ENCODE data around the gene MFSD8.
A peak's percentile ranks its signal among the peaks of the same experiment; 100 is the strongest.
"Not testable (repeated sequence)": the region's sequence is repeated elsewhere in the genome, so short reads cannot be mapped to it uniquely, and the experiment has no call there.

MFSD8 gene

GRCh38 chr4:127959794-127960193 lies 5.2 kb downstream of the MFSD8 start:
- FAIRE-seq (no peak), DNase-seq (ENCODE audit: insufficient read length, low spot score) (no peak)

GRCh38 chr4:127957105-127957504 lies 7.9 kb downstream of the MFSD8 start:
- FAIRE-seq (no peak), DNase-seq (ENCODE audit: insufficient read length, low spot score) (no peak)

- peak; percentile 35 for FAIRE-seq
- DNase-seq (ENCODE audit: insufficient read length, low spot score) = no peak
Observed at GRCh38 chr4:127936974-127937373, 28.0 kb downstream of the MFSD8 start.

DNA sequence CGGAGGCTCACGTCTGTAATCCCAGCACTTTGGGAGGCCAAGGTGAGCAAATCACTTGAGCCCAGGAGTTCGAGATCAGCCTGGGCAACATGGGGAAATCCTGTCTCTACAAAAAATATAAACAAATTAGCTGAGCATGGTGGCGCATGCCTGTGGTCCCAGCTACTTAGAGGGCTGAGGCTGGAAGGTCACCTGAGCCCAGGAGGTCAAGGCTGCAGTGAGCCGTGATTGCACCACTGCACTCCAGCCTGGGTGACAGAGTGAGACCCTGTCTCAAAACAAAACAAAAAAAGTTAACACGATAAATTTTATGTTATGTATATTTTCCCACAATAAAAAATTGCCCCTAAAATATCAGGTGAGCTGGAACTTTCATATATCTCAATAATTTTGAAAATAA lies 33.1 kb downstream of the MFSD8 start:
- FAIRE-seq = not testable (repeated sequence)

DNA sequence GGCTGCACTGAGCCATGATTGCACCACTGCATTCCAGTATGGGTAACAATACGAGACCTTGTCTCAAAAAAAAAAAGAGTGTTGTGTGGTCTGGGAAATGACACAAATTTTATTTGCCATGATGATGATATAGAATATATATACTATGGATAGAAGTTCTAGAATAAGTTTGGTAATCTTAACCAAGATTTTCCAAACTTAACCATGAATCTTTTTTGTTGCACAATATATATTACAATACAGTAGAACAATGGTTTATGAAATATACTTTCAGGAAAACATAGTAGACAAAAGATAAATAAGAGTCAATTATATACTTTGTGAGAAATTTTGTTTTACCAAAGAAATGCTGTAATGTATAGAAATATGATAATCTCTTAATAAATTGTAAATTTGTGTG lies 34.8 kb downstream of the MFSD8 start:
- DNase-seq (ENCODE audit: insufficient read length, low spot score) (no peak), FAIRE-seq (no peak)

More for the DNA sequence above, 33.1 kb downstream of the MFSD8 start:
- DNase-seq (ENCODE audit: insufficient read length, low spot score) = not testable (repeated sequence)

- not testable (repeated sequence) for FAIRE-seq
Observed at GRCh38 chr4:127925720-127926119, 39.3 kb downstream of the MFSD8 start.

GRCh38 chr4:127922226-127922625 lies 42.7 kb downstream of the MFSD8 start:
- FAIRE-seq = no peak

More at GRCh38 chr4:127925720-127926119, 39.3 kb downstream of the MFSD8 start:
- DNase-seq (ENCODE audit: insufficient read length, low spot score) = not testable (repeated sequence)

DNA sequence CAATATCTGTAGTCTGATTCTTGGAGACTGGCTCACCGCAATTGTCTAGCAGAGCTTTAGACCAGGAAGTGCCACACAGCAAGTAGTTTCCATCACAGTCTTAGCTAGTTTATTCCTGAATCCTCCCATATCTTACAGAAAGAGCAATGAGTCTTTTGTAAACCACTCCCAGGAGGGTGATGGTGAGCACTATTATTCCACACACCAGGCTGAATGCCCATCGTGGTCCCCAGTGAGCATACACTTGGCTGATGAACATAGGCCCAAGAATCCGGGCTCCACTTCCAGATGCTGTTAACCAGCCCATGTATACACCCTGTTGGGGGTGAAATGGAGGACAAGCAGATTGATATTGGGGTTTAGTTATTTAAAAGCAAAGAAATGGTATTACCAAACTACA lies 44.5 kb downstream of the MFSD8 start:
- DNase-seq (ENCODE audit: insufficient read length, low spot score) (no peak), FAIRE-seq (no peak)

More at GRCh38 chr4:127922226-127922625, 42.7 kb downstream of the MFSD8 start:
- no peak for DNase-seq (ENCODE audit: insufficient read length, low spot score)

- FAIRE-seq (no peak), DNase-seq (ENCODE audit: insufficient read length, low spot score) (no peak)
Observed at GRCh38 chr4:127917151-127917550, 47.8 kb downstream of the MFSD8 start.

DNA sequence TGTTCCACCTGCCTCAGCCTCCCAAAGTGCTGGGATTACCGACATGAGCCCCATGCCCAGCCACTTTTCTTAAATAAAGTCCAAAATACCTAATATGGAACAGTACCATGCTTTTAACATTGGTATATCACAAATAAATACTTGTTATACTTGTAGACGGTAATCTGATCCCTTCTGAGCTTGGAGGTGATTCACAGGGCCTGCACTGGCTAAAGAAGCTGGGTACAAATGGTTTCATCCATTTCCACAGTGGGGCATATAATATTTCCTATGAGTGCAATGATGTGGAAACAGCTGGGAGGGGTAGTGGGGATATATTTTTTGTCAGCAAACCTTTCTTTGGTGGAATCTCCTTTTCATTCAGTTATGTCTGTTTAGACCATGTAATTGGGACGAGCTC lies 48.5 kb downstream of the MFSD8 start:
- no peak for FAIRE-seq
- DNase-seq (ENCODE audit: insufficient read length, low spot score) = no peak

- FAIRE-seq (no peak), DNase-seq (ENCODE audit: insufficient read length, low spot score) (no peak)
Observed at GRCh38 chr4:127905029-127905428, 59.9 kb downstream of the MFSD8 start.

GRCh38 chr4:127899682-127900081 lies 65.3 kb downstream of the MFSD8 start:
- not testable (repeated sequence) for DNase-seq (ENCODE audit: insufficient read length, low spot score); FAIRE-seq

DNA sequence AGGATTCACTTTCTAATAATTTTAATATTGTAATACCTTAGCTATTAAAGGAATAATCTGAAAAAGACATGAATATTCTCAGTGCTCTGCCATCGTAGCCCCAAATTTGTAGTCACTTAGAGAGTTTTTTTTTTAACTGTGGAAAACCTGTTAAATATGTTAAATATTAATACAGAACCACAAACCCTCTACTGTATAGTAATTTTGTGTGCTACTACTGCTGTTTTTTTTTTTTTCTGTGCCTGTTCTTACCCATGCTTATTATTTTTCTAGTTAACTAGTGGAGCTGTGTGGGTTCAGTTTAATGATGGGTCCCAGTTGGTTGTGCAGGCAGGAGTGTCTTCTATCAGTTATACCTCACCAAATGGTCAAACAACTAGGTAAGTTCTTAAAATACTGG lies 68.4 kb downstream of the MFSD8 start:
- FAIRE-seq (no peak), DNase-seq (ENCODE audit: insufficient read length, low spot score) (no peak)

DNA sequence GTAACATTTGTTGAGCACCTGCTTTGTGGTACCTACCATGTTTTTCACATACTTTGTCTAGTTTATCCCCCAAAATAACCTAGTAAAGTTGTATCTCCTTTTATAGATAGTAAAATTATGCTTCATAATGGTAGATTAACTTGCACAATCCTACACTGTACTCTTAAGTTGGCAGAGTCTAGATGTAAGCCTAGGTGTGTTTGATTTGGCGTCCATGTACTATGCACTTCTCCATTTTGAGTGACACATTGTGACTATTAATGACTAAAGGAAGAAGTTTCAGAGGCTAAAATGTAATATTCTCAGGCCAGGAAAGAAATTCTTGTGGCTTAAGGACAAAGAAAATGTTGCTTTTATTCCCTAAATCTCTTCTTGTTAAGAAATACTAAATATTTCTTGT lies 68.9 kb downstream of the MFSD8 start:
- FAIRE-seq (no peak), DNase-seq (ENCODE audit: insufficient read length, low spot score) (no peak)

- peak; percentile 42 for FAIRE-seq
- DNase-seq (ENCODE audit: insufficient read length, low spot score) = no peak
Observed at GRCh38 chr4:127889903-127890302, 75.1 kb downstream of the MFSD8 start.

- DNase-seq (ENCODE audit: insufficient read length, low spot score) (no peak), FAIRE-seq (no peak)
Observed at GRCh38 chr4:127888559-127888958, 76.4 kb downstream of the MFSD8 start.

- FAIRE-seq (peak; percentile 59), DNase-seq (ENCODE audit: insufficient read length, low spot score) (peak; percentile 1)
Observed at GRCh38 chr4:127881563-127881864, 83.5 kb downstream of the MFSD8 start.

- DNase-seq (ENCODE audit: insufficient read length, low spot score) (peak; percentile 66), FAIRE-seq (peak; percentile 99)
Observed at GRCh38 chr4:127880763-127881562, 84.0 kb downstream of the MFSD8 start, which contains the start of gene PLK4. PLK4 (plus strand) TSS chr4:127880893; CDS start chr4:127881135, 242 bp downstream.

- DNase-seq (ENCODE audit: insufficient read length, low spot score) = no peak
Observed at GRCh38 chr4:127875791-127876190, 89.2 kb downstream of the MFSD8 start.

DNA sequence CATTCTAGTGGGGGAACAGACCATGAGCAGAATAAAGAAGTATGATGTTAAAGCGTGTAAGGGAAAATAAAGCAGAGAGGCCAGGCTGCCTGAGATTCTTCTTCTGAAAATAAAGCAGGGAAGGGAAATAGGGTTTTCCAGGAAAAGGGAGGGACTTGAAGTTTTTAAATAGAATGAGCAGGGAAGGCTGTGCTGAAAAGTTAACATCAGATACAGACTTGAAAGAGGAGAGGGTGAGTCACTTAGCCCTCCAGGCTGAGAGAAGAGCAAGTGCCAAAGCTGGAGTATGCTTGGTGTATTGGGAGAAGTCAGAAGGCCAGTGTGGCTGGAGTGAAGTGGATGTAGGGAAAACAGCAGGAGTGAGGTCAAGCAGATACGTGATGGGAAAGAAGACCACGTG lies 94.3 kb downstream of the MFSD8 start:
- FAIRE-seq (no peak), DNase-seq (ENCODE audit: insufficient read length, low spot score) (no peak)

More at GRCh38 chr4:127875791-127876190, 89.2 kb downstream of the MFSD8 start:
- no peak for FAIRE-seq

DNA sequence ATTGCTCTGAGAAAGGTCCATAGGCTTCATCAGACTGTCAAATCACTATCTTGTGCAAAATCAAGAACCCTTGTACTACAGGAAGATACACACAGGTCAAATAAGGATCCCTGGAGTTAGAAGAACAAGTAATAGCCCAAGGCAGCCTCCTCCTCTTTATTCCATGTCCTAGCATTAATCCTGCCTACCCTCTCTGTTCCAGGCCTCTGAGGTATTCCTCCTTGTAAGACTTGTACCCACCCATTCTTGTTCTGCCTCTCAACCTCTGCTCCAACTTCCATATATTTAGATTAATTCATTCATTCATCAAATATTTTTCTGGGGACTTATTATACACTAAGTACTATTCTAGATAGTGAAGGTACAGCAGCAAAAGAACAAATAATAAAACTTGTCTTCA lies 94.7 kb downstream of the MFSD8 start:
- no peak for FAIRE-seq

DNA sequence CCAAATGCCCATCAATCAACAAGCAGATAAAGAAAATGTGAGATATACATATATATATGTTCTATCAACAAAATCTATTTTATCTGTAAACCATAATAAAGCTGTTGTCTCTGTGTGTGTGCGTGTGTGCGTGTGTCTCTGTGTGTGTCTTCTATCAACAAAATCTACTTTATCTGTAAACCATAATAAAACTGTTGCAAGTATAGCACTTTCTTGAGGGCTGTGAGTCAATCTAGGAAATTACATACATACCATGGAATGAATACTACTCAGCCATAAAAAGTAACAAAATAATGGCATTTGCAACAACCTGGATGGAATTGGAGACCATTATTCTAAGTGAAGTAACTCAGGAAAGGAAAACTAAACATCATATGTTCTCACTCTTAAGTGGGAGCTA lies 96.8 kb downstream of the MFSD8 start:
- FAIRE-seq = no peak
- DNase-seq (ENCODE audit: insufficient read length, low spot score) = no peak

More for the DNA sequence above, 94.7 kb downstream of the MFSD8 start:
- DNase-seq (ENCODE audit: insufficient read length, low spot score) = no peak

Measured in GM19239 (cell line).